H9 (cell line): ENCODE data around the gene C18orf63. TPM values are rescaled to one million over a fixed set of nuclear protein-coding genes. Genes with fewer than 3 reads are reported as not detected.

Experiments used
- DNase-seq: peaks from one replicate; pipeline ENCODE4 v3.0.0-alpha.2; 2017
- H2AFZ ChIP-seq: one replicate; pipeline ENCODE4 v1.6.1; 2013; ENCODE audit warnings: mild to moderate bottlenecking, low read length, control low read depth, moderate library complexity
- H2AK5ac ChIP-seq: 2 replicates; pipeline ENCODE4 v1.6.1; 2013; ENCODE audit warnings: low read length, control low read depth, mixed read lengths; ENCODE audit not compliant: insufficient read length
- H2BK120ac ChIP-seq: one replicate; pipeline ENCODE4 v1.6.1; 2013; ENCODE audit warnings: low read depth, mild to moderate bottlenecking, low read length, control low read depth, inconsistent platforms; ENCODE audit not compliant: poor library complexity, severe bottlenecking
- H2BK12ac ChIP-seq: 2 replicates; pipeline ENCODE4 v1.6.1; 2013; ENCODE audit warnings: low read length, control low read depth, mixed read lengths, low read depth; ENCODE audit not compliant: insufficient read length
- H2BK15ac ChIP-seq: 2 replicates; pipeline ENCODE4 v1.6.1; 2013; ENCODE audit warnings: low read depth, low read length, control low read depth
- H2BK20ac ChIP-seq: one replicate; pipeline ENCODE4 v1.6.1; 2013; ENCODE audit warnings: low read depth, mild to moderate bottlenecking, low read length, control low read depth, inconsistent platforms; ENCODE audit not compliant: poor library complexity, severe bottlenecking
- H2BK5ac ChIP-seq: 2 replicates; pipeline ENCODE4 v1.6.1; 2013; ENCODE audit warnings: low read length, control low read depth, mixed read lengths; ENCODE audit not compliant: insufficient read length
- H3K14ac ChIP-seq: 2 replicates; pipeline ENCODE4 v1.6.1; 2013; ENCODE audit warnings: low read length, control low read depth; ENCODE audit not compliant: insufficient read depth
- H3K18ac ChIP-seq: 2 replicates; pipeline ENCODE4 v1.6.1; 2013; ENCODE audit warnings: low read depth, mild to moderate bottlenecking, mixed read lengths, low read length, control low read depth; ENCODE audit not compliant: insufficient read length
- H3K23ac ChIP-seq: 2 replicates; pipeline ENCODE4 v1.6.1; 2013; ENCODE audit warnings: low read length, control low read depth, mixed read lengths, low read depth; ENCODE audit not compliant: insufficient read length
- H3K23me2 ChIP-seq: 2 replicates; pipeline ENCODE4 v1.6.1; 2013; ENCODE audit warnings: low read depth, mild to moderate bottlenecking, mixed read lengths, low read length, control low read depth; ENCODE audit not compliant: insufficient read length, poor library complexity, severe bottlenecking
- H3K27ac ChIP-seq: 2 replicates; pipeline ENCODE4 v1.5.1; 2013; ENCODE audit warnings: low read length, control low read depth, mixed read lengths, low read depth; ENCODE audit not compliant: insufficient read length
- H3K27me3 ChIP-seq: 2 replicates; pipeline ENCODE4 v1.6.1; 2013; ENCODE audit warnings: low read length, control low read depth, inconsistent platforms; ENCODE audit not compliant: insufficient read depth
- H3K4ac ChIP-seq: 2 replicates; pipeline ENCODE4 v1.6.1; 2013; ENCODE audit warnings: low read depth, mild to moderate bottlenecking, control low read depth, inconsistent platforms, low read length, moderate library complexity
- H3K4me1 ChIP-seq: 2 replicates; pipeline ENCODE4 v1.6.1; 2013; ENCODE audit warnings: low read length, control low read depth, inconsistent platforms; ENCODE audit not compliant: insufficient read depth
- H3K4me2 ChIP-seq: 2 replicates; pipeline ENCODE4 v1.6.1; 2013; ENCODE audit warnings: low read length, control low read depth, mixed read lengths; ENCODE audit not compliant: insufficient read length, insufficient read depth
- H3K56ac ChIP-seq: 2 replicates; pipeline ENCODE4 v1.6.1; 2013; ENCODE audit warnings: low read depth, mild to moderate bottlenecking, mixed read lengths, low read length, control low read depth; ENCODE audit not compliant: insufficient read length
- H3K79me1 ChIP-seq: 2 replicates; pipeline ENCODE4 v1.6.1; 2013; ENCODE audit warnings: low read depth, mild to moderate bottlenecking, moderate library complexity, low read length, control low read depth, inconsistent platforms; ENCODE audit not compliant: insufficient read depth, poor library complexity, severe bottlenecking
- H3K79me2 ChIP-seq: 2 replicates; pipeline ENCODE4 v1.6.1; 2013; ENCODE audit warnings: low read length, control low read depth, inconsistent platforms; ENCODE audit not compliant: insufficient read depth
- H3K9ac ChIP-seq: 2 replicates; pipeline ENCODE4 v1.6.1; 2013; ENCODE audit warnings: low read length, control low read depth, mixed read lengths; ENCODE audit not compliant: insufficient read length; ENCODE audit errors: extremely low read depth
- H3K9me3 ChIP-seq: one replicate; pipeline ENCODE4 v1.6.1; 2013; ENCODE audit warnings: low read depth, low read length, inconsistent platforms; ENCODE audit not compliant: control insufficient read depth
- H3T11ph ChIP-seq: one replicate; pipeline ENCODE4 v1.6.1; 2013; ENCODE audit warnings: mild to moderate bottlenecking, low read length, control low read depth, inconsistent platforms
- H4K20me1 ChIP-seq: one replicate; pipeline ENCODE4 v1.6.1; 2013; ENCODE audit not compliant: control insufficient read depth, insufficient read length, insufficient read depth
- H4K5ac ChIP-seq: 2 replicates; pipeline ENCODE4 v1.6.1; 2013; ENCODE audit warnings: low read depth, mild to moderate bottlenecking, mixed read lengths, low read length, control low read depth; ENCODE audit not compliant: insufficient read length
- H4K8ac ChIP-seq: replicated peaks from 2 replicates; pipeline ENCODE4 v1.6.1; 2013; ENCODE audit warnings: low read length, control low read depth, mixed read lengths, low read depth; ENCODE audit not compliant: insufficient read length
- H4K91ac ChIP-seq: 2 replicates; pipeline ENCODE4 v1.6.1; 2013; ENCODE audit warnings: low read depth, mild to moderate bottlenecking, moderate library complexity, mixed read lengths, low read length, control low read depth; ENCODE audit not compliant: insufficient read length
- H3K27ac Mint-ChIP-seq, 3 experiments: 2 replicates in 2 of 3; 3 replicates in 1 of 3; pipeline ENCODE4 v1.8.0; 2020 to 2021; ENCODE audit warnings: mixed read lengths in 3 of 3, mild to moderate bottlenecking in 1 of 3, moderate library complexity in 1 of 3
- H3K27me3 Mint-ChIP-seq: 2 replicates; pipeline ENCODE4 v1.8.0; 2021; ENCODE audit warnings: low read depth, mild to moderate bottlenecking, moderate library complexity, mixed read lengths
- H3K36me3 Mint-ChIP-seq, 3 experiments: 2 replicates in 2 of 3; 3 replicates in 1 of 3; pipeline ENCODE4 v1.8.0; 2020 to 2021; ENCODE audit warnings: low read depth in 3 of 3, mixed read lengths in 3 of 3; ENCODE audit not compliant: insufficient read depth in 1 of 3
- H3K4me1 Mint-ChIP-seq, 2 experiments: 2 replicates each; pipeline ENCODE4 v1.8.0; 2020; ENCODE audit warnings: mixed read lengths in 2 of 2
- H3K4me3 Mint-ChIP-seq, 2 experiments: 2 replicates in 1 of 2; 3 replicates in 1 of 2; pipeline ENCODE4 v1.8.0; 2020 to 2021; ENCODE audit warnings: mild to moderate bottlenecking in 2 of 2, mixed read lengths in 2 of 2, moderate library complexity in 1 of 2
- H3K9me3 Mint-ChIP-seq, 2 experiments: 2 replicates in 1 of 2; 3 replicates in 1 of 2; pipeline ENCODE4 v1.8.0; 2020; ENCODE audit warnings: mild to moderate bottlenecking in 2 of 2, mixed read lengths in 2 of 2, moderate library complexity in 1 of 2
- WGBS: extraction: QIAGEN DNeasy Blood & Tissue Kit; methylation state at CpG from one replicate; pipeline ENCODE4 v1.1.7; 2013; ENCODE audit warnings: missing lambda C conversion rate, low lambda C conversion rate, mixed read lengths; ENCODE audit not compliant: insufficient read length; ENCODE audit errors: extremely low coverage; 5-methylcytosine and 5-hydroxymethylcytosine counted together
- total RNA-seq: library from RNA; stranded (reverse); gene quantifications from 2 replicates; pipeline ENCODE4 v1.2.1, GENCODE V29; 2021
- TF ChIP-seq, protein P1 (sequence below): fragments of 200-600 bp; sonication (generic); conservative IDR thresholded peaks from 3 replicates; pipeline ENCODE4 v1.8.0; 2021; ENCODE audit warnings: antibody characterized with exemption, mild to moderate bottlenecking

The C18orf63 gene
- total RNA-seq, 1 experiment from 2014 or later: not detected

DNA sequence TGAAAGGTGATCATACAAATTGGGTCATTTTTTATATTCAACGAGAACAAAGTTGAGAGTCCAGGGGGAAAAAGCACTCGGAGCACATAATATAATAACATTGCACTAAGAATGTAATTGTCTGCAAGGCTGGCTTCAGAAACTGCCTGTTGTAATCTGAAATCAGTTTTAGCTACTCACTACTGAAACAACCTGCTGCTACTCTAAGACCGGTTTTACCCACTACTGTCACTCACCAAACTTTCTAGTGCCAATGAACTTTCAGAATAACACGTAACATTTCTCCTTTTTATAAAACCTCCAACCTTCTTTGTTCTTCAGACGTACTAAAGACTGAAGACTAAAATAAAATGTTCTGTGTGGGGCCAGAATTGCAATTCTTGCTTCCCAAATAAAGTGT lies 12.3 kb upstream of the C18orf63 start:
- Mint-ChIP-seq H3K27ac (no peak overlapping the region), H3K4me3 (no peak overlapping the region), H3K9me3 (peaks cover 9 to 10% of the 10 kb centered on the region in 2 experiments), H3K36me3 (peaks cover 1 to 7% (median 6%) of the 10 kb centered on the region in 3 experiments), H3K4me1 (0 out of 4 replicates have a peak, but pooled peaks cover 0 to 2% of the 10 kb centered on the region in 2 experiments), H3K27me3 (no peaks in the 10 kb centered on the region; the same call in 1 of the 2 replicates)
- Histone ChIP-seq H3K4ac (no peak overlapping the region), H2BK20ac (no peak overlapping the region), H3K79me2 (no peaks in the 10 kb centered on the region), H4K8ac (no peak overlapping the region), H3T11ph (no peak overlapping the region), H3K4me1 (no peaks in the 10 kb centered on the region), H3K23me2 (no peaks in the 10 kb centered on the region), H4K20me1 (no peaks in the 10 kb centered on the region), H3K27ac (no peak overlapping the region), H3K56ac (no peak overlapping the region), H3K9ac (no peak overlapping the region), H3K23ac (no peak overlapping the region), H3K9me3 (no peaks in the 10 kb centered on the region), H3K18ac (no peak overlapping the region), H2BK5ac (no peak overlapping the region), H4K5ac (no peak overlapping the region), H4K91ac (no peak overlapping the region), H2BK120ac (no peak overlapping the region), H3K27me3 (no peaks in the 10 kb centered on the region), H3K4me2 (no peak overlapping the region), H2AK5ac (no peak overlapping the region), H3K79me1 (no peaks in the 10 kb centered on the region), H2BK15ac (no peak overlapping the region), H3K14ac (no peak overlapping the region), H2AFZ (no peak overlapping the region), H2BK12ac (no peak overlapping the region)
- DNase-seq: no peak
- no CpG with 5 or more reads among the region's 5 CpGs for WGBS
- TF ChIP-seq, protein P1, sequence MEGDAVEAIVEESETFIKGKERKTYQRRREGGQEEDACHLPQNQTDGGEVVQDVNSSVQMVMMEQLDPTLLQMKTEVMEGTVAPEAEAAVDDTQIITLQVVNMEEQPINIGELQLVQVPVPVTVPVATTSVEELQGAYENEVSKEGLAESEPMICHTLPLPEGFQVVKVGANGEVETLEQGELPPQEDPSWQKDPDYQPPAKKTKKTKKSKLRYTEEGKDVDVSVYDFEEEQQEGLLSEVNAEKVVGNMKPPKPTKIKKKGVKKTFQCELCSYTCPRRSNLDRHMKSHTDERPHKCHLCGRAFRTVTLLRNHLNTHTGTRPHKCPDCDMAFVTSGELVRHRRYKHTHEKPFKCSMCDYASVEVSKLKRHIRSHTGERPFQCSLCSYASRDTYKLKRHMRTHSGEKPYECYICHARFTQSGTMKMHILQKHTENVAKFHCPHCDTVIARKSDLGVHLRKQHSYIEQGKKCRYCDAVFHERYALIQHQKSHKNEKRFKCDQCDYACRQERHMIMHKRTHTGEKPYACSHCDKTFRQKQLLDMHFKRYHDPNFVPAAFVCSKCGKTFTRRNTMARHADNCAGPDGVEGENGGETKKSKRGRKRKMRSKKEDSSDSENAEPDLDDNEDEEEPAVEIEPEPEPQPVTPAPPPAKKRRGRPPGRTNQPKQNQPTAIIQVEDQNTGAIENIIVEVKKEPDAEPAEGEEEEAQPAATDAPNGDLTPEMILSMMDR: no peak
